Panc1 (cell line): ENCODE measurements around the gene RNF20. TPM values are rescaled to one million over a fixed set of nuclear protein-coding genes. Genes with fewer than 3 reads are reported as not detected.

Experiments
- ATAC-seq: fragments of 200-7000 bp; cut with Tn5 transposase; 2 replicates; pipeline ENCODE4 v1.9.1; 2020; ENCODE audit warnings: mild to moderate bottlenecking, moderate library complexity
- BruUV-seq: library from RNA; stranded (reverse); fragments of 400-500 nt; replicated peaks from 2 replicates; lab custom pipeline; 2021; lab: Mats Ljungman, UMichigan
- CTCF ChIA-PET: fragments of 300-600 bp; sonication (Branson Sonifier 250); formaldehyde crosslinking; loops from one replicate; lab custom pipeline; 2022; ENCODE audit warnings: antibody characterized with exemption; lab: Charles Lee
- POLR2A ChIA-PET: fragments of 300-600 bp; sonication (Branson Sonifier 250); formaldehyde crosslinking; loops from one replicate; lab custom pipeline; 2022; ENCODE audit warnings: antibody characterized with exemption; lab: Charles Lee
- DNase-seq: peaks from one replicate; pipeline ENCODE4 v3.0.0-alpha.2; 2010; ENCODE audit warnings: low read depth, low spot score
- H3K27ac ChIP-seq: 2 replicates; pipeline ENCODE4 v1.5.1; 2011; ENCODE audit warnings: mild to moderate bottlenecking, low read length, inconsistent platforms
- H3K27me3 ChIP-seq: fragments of 200-500 bp; sonication (Bioruptor generic); 2 replicates; pipeline ENCODE4 v1.6.0; 2014; ENCODE audit warnings: low read length, inconsistent platforms; ENCODE audit not compliant: control insufficient read depth, insufficient read depth
- H3K36me3 ChIP-seq: fragments of 200-500 bp; sonication (Bioruptor generic); 2 replicates; pipeline ENCODE4 v1.5.1; 2014; ENCODE audit warnings: inconsistent platforms, mild to moderate bottlenecking, low read length, moderate library complexity; ENCODE audit not compliant: control insufficient read depth, insufficient read depth
- H3K4me1 ChIP-seq: 2 replicates; pipeline ENCODE4 v1.5.1; 2011; ENCODE audit warnings: inconsistent platforms, mild to moderate bottlenecking, low read length, moderate library complexity; ENCODE audit not compliant: control insufficient read depth, insufficient read depth
- H3K4me3 ChIP-seq, 2 experiments: 2 replicates each; pipeline ENCODE4 v1.5.1; 2011 to 2012; ENCODE audit warnings: low read depth in 2 of 2, low read length in 2 of 2, mild to moderate bottlenecking in 2 of 2, inconsistent platforms in 1 of 2, moderate library complexity in 1 of 2
- H3K9me3 ChIP-seq: fragments of 200-500 bp; sonication (Bioruptor generic); 2 replicates; pipeline ENCODE4 v1.5.1; 2014; ENCODE audit warnings: low read depth, mild to moderate bottlenecking, inconsistent platforms, low read length, moderate library complexity; ENCODE audit not compliant: control insufficient read depth, insufficient read depth
- POLR2AphosphoS5 ChIP-seq: IDR thresholded peaks from 2 replicates; pipeline ENCODE4 v1.6.1; 2012; ENCODE audit warnings: mild to moderate bottlenecking, low read depth, low read length, moderate library complexity
- SIN3A ChIP-seq: IDR thresholded peaks from 2 replicates; pipeline ENCODE4 v1.6.1; 2012; ENCODE audit warnings: low read depth, mild to moderate bottlenecking, low read length, moderate library complexity, borderline replicate concordance; ENCODE audit not compliant: insufficient read depth
- TCF7L2 ChIP-seq: IDR thresholded peaks from 2 replicates; pipeline ENCODE4 v1.6.1; 2011; ENCODE audit warnings: mild to moderate bottlenecking, low read depth, low read length, inconsistent platforms
- in situ Hi-C: cut with HindIII; loops from 2 replicates; pipeline ENCODE4 v1.10.0; 2016; ENCODE audit warnings: low sequenced_read_pairs, low pct_unique_long_range_greater_than_20kb
- intact Hi-C: fragments of 100-400 bp; cut with micrococcal nuclease; formaldehyde crosslinking; loops from one replicate; pipeline ENCODE4 v1.10.0; 2022; ENCODE audit not compliant: unreplicated experiment
- total RNA-seq: library from RNA; stranded (reverse); gene quantifications from one replicate; pipeline ENCODE4 v1.2.1, GENCODE V29; 2021; ENCODE audit not compliant: unreplicated experiment
- TF ChIP-seq, protein P1 (sequence below), 2 experiments: IDR thresholded peaks; 2 replicates each; pipeline ENCODE4 v1.6.1; 2011 to 2012; ENCODE audit warnings: low read depth in 2 of 2, control low read depth in 1 of 2, low read length in 1 of 2, mild to moderate bottlenecking in 1 of 2, moderate library complexity in 1 of 2; ENCODE audit not compliant: insufficient read depth in 1 of 2
- TF ChIP-seq, protein P2 (sequence below): fragments of 450-650 bp; IDR thresholded peaks from 2 replicates; pipeline ENCODE4 v1.5.1; 2017; ENCODE audit warnings: mild to moderate bottlenecking

RNF20 gene
- total RNA-seq, 1 experiment from 2014 or later: 37.5 TPM

DNA sequence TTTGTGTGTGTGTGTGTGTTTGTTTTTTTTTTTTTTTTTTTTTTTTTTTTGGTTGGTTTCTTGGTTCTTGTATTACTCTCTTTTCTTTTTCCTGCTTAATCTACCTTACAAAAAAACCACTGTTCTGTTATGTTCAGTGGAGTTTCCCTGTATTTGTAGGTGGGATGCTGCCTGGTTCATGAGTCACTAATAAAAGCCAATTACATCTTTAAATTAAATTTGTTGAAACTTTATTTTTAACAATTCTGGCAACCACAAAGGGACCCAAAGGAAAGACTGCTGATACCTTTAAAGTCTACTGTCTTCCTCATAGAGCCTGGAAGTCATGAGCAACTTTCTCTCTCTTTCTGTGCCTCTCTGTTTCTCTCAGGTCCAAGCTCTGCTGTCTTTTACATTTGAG, 29.5 kb upstream of the RNF20 start:
- ATAC-seq: no peak
- H3K36me3 ChIP-seq: no peaks in the 10 kb centered on the region
- no peak for DNase-seq
- TF ChIP-seq, protein P1, sequence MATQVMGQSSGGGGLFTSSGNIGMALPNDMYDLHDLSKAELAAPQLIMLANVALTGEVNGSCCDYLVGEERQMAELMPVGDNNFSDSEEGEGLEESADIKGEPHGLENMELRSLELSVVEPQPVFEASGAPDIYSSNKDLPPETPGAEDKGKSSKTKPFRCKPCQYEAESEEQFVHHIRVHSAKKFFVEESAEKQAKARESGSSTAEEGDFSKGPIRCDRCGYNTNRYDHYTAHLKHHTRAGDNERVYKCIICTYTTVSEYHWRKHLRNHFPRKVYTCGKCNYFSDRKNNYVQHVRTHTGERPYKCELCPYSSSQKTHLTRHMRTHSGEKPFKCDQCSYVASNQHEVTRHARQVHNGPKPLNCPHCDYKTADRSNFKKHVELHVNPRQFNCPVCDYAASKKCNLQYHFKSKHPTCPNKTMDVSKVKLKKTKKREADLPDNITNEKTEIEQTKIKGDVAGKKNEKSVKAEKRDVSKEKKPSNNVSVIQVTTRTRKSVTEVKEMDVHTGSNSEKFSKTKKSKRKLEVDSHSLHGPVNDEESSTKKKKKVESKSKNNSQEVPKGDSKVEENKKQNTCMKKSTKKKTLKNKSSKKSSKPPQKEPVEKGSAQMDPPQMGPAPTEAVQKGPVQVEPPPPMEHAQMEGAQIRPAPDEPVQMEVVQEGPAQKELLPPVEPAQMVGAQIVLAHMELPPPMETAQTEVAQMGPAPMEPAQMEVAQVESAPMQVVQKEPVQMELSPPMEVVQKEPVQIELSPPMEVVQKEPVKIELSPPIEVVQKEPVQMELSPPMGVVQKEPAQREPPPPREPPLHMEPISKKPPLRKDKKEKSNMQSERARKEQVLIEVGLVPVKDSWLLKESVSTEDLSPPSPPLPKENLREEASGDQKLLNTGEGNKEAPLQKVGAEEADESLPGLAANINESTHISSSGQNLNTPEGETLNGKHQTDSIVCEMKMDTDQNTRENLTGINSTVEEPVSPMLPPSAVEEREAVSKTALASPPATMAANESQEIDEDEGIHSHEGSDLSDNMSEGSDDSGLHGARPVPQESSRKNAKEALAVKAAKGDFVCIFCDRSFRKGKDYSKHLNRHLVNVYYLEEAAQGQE (IDR thresholded peaks at IDR 0.05; ENCODE audit: insufficient read depth in 1 of 2, low read depth in 2 of 2, low read length in 1 of 2): no peak
- TF ChIP-seq, protein P2, sequence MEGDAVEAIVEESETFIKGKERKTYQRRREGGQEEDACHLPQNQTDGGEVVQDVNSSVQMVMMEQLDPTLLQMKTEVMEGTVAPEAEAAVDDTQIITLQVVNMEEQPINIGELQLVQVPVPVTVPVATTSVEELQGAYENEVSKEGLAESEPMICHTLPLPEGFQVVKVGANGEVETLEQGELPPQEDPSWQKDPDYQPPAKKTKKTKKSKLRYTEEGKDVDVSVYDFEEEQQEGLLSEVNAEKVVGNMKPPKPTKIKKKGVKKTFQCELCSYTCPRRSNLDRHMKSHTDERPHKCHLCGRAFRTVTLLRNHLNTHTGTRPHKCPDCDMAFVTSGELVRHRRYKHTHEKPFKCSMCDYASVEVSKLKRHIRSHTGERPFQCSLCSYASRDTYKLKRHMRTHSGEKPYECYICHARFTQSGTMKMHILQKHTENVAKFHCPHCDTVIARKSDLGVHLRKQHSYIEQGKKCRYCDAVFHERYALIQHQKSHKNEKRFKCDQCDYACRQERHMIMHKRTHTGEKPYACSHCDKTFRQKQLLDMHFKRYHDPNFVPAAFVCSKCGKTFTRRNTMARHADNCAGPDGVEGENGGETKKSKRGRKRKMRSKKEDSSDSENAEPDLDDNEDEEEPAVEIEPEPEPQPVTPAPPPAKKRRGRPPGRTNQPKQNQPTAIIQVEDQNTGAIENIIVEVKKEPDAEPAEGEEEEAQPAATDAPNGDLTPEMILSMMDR: no peak
- TF ChIP-seq POLR2AphosphoS5 (no peak), TCF7L2 (no peak)
- no peak overlapping the region for H3K4me3 ChIP-seq
- intact Hi-C loops (no loop called here), in situ Hi-C loops (no loop called here)
- H3K9me3 ChIP-seq: no peaks in the 10 kb centered on the region
- POLR2A ChIA-PET: no interaction called here
- CTCF ChIA-PET: no interaction called here
- no TSS peak for BruUV-seq
- no peaks in the 10 kb centered on the region for H3K27me3 ChIP-seq
- no peak overlapping the region for H3K27ac ChIP-seq
- no peaks in the 10 kb centered on the region for H3K4me1 ChIP-seq

DNA sequence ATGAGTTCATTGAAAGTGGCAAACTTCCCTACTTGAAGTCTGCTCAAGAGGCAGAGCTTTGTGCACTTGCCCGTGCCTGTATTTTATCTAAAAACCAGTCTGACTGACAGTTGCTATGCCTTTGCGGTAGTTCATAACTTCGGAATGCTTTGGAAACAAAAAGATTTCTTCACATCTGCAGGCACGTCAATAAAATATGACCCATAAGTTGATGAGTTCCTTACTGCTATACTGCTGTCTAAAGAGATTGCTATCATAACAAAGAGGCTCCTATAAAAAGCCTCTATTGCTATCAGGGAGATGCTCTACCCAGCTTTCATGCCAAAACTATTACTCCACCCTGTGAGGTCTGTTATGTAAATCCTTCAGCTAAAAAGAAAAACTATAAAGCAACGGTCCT, 25.4 kb upstream of the RNF20 start:
- ATAC-seq: no peak
- intact Hi-C loops: no loop called here
- no TSS peak for BruUV-seq
- H3K27me3 ChIP-seq: no peaks in the 10 kb centered on the region
- in situ Hi-C loops: no loop called here
- no peaks in the 10 kb centered on the region for H3K36me3 ChIP-seq
- ChIA-PET POLR2A (no interaction called here), CTCF (no interaction called here)
- TF ChIP-seq SIN3A (no peak), TCF7L2 (no peak), POLR2AphosphoS5 (no peak)
- TF ChIP-seq, protein P1 (IDR thresholded peaks at IDR 0.05; ENCODE audit: insufficient read depth in 1 of 2, low read depth in 2 of 2, low read length in 1 of 2): no peak
- TF ChIP-seq, protein P2: no peak
- no peak overlapping the region for H3K27ac ChIP-seq
- no peak overlapping the region for H3K4me3 ChIP-seq
- no peaks in the 10 kb centered on the region for H3K4me1 ChIP-seq
- no peaks in the 10 kb centered on the region for H3K9me3 ChIP-seq
- DNase-seq: no peak
